AG04449 (cell line): Measurements from ENCODE around the gene ANTKMT.
A peak's percentile ranks its signal among the peaks of the same experiment; 100 is the strongest.
"Not testable (repeated sequence)": the region's sequence is repeated elsewhere in the genome, so short reads cannot be mapped to it uniquely, and the experiment has no call there.

Source experiments
- CTCF ChIA-PET: fragments of 350-600 bp; formaldehyde crosslinking; extraction: SDS; loops from one replicate; lab custom pipeline; 2021; ENCODE audit warnings: antibody characterized with exemption; lab: Yijun Ruan, JAX
- POLR2A ChIA-PET: fragments of 400-600, 350-600 bp; formaldehyde crosslinking; extraction: SDS; loops from one replicate; lab custom pipeline; 2020; ENCODE audit warnings: antibody characterized with exemption, inconsistent platforms; lab: Yijun Ruan, JAX
- DNase-seq: peaks from one replicate; pipeline ENCODE4 v3.0.0-alpha.2; 2010; ENCODE audit warnings: low read depth, low spot score
- H3K4me3 ChIP-seq: 2 replicates; pipeline ENCODE4 v1.5.1; 2011; ENCODE audit warnings: low read depth, mild to moderate bottlenecking, control low read depth, low read length
- CTCF ChIP-seq: IDR thresholded peaks from one replicate; pipeline ENCODE4 v1.5.1; 2011; ENCODE audit warnings: mild to moderate bottlenecking, moderate library complexity, low read length, control low read depth, inconsistent platforms; ENCODE audit not compliant: insufficient read depth; ENCODE audit errors: missing control alignments

ANTKMT gene

GRCh38 chr16:740764-741505 is 20.0 kb downstream of the ANTKMT start, which contains the start of gene CIAO3:
TSS of gene CIAO3 (minus strand) at chr16:740997. CDS start at chr16:740985, 12 bp downstream.
- TF ChIP-seq CTCF: peak; percentile 91
- H3K4me3 ChIP-seq: peak within 1 kb of the TSS; percentile 73
- ChIA-PET CTCF (interaction anchor here (0.8 to 5.9 kb wide), 18 partner anchors 9 to 63 kb away, joined by 3 to 48 read pairs (median 6); partner anchors contain the start of genes CCDC78, HAGHL and WDR24), POLR2A (interaction anchor here (0.7 kb wide), 1 partner anchor 8 kb away, joined by 3 read pairs; no protein-coding TSS in a partner anchor)
- DNase-seq: peak; percentile 26

DNA sequence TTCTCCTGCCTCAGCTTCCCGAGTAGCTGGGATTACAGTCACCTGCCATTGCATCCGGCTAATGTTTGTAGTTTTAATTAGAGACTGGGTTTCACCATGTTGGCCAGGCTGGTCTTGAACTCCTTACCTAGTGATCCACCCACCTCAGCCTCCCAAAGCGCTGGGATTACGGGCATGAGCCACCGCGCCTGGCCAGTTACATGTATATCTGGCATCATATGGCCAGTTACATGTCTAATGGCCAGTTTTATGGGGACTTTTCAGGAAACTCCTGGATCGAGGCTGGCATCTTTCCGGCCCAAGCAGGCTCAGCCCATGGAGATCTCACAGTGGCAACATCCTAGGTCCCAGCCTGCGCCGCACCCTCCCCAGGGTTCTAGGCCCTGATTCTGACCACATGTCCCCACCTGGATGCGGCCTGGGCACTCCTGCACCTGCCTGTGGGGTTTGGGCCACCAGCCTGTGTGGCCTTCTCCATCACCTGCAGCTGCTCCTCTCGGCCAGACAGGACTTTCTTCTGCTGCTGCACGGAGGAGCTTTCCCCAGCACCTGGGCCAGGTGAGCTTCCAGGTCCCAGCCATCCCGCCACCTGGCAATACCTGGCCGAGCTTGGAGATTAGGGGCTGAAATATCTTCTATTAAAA is 21.2 kb downstream of the ANTKMT start:
- POLR2A ChIA-PET: no interaction called here
- CTCF ChIA-PET: interaction anchor here (0.9 to 5.9 kb wide), 11 partner anchors 8 to 320 kb away, joined by 3 to 48 read pairs (median 7); partner anchors contain the start of genes CCDC78 and HAGHL

DNA sequence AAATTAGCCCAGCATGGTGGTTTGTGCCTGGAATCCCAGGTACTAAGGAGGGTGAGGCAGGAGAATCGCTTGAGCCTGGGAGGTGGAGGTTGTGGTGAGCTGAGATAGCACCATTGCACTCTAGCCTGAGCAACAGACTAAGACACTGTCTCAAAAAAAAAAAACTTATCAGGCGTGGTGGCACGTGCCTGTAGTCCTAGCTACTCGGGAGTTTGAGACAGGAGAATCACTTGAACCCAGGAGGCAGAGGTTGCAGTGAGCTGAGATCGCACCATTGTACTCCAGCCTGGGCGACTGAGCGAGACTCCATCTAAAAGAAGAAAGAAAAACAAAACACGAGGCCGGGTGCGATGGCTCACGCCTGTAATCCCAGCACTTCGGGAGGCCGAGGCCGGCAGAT is 21.9 kb downstream of the ANTKMT start:
- DNase-seq, POLR2A ChIA-PET: not testable (repeated sequence)
- CTCF ChIA-PET: interaction anchor here (1.2 to 5.9 kb wide), 7 partner anchors 9 to 319 kb away, joined by 3 to 48 read pairs (median 5); no protein-coding TSS in a partner anchor

More for the DNA sequence above, 21.2 kb downstream of the ANTKMT start:
- TF ChIP-seq CTCF: no peak
- DNase-seq: no peak
- H3K4me3 ChIP-seq: no peak overlapping the region

DNA sequence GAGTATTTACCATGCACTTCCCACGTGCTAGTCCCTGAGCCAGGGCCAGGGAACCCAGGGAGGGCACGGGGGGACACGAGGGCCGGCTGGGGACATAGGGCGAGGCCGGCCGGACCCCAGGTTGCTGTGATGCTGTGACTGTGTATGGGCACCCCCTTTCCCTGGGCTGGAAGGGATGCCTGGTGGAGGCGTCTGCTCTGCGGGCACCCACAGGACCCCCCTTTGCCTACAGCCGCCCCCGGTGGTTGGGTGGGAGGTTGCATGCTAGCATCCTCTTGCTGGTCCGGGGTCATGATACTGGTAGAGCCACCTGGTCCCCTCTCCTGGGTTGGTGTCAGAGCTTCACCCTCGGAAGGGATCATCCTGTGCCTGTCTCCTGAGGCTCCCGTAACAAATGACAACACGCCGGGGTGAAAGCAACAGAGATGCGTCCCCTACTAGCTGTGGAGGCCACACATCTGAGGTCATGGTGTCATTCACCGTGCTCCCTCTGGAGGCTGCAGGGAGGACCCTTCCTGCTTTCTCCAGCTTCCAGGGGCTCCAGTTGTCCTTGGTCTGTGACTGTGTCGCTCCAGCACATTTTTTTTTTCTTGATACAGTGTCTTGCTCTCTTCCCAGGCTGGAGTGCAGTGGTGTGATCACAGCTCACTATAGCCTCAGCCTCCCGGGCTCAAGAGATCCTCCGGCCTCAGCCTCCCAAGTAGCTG is 23.0 kb downstream of the ANTKMT start:
- CTCF ChIA-PET: interaction anchor here (0.6 to 5.9 kb wide), 6 partner anchors 8 to 42 kb away, joined by 3 to 48 read pairs (median 6); no protein-coding TSS in a partner anchor
- DNase-seq: no peak
- no peak for TF ChIP-seq CTCF
- POLR2A ChIA-PET: no interaction called here
- no peak overlapping the region for H3K4me3 ChIP-seq

More for the DNA sequence above, 21.9 kb downstream of the ANTKMT start:
- H3K4me3 ChIP-seq: not testable (repeated sequence)

GRCh38 chr16:745739-746138 is 24.8 kb downstream of the ANTKMT start:
- TF ChIP-seq CTCF: peak; percentile 27
- ChIA-PET CTCF (interaction anchor here (0.7 to 5.9 kb wide), 2 partner anchors 10 to 33 kb away, joined by 3 to 24 read pairs; no protein-coding TSS in a partner anchor), POLR2A (no interaction called here)
- no peak overlapping the region for H3K4me3 ChIP-seq
- DNase-seq: no peak

- ChIA-PET CTCF (no interaction called here), POLR2A (no interaction called here)
- TF ChIP-seq CTCF: no peak
- no peak overlapping the region for H3K4me3 ChIP-seq
- DNase-seq: no peak
Measured at GRCh38 chr16:746637-747036, 25.7 kb downstream of the ANTKMT start.
